Dedifferentiated amniotic fluid mesenchymal stem cell (primary cell): Measurements from ENCODE around the gene GPR139.

ENCODE experiments used
- DNase-seq: peaks from one replicate; pipeline ENCODE4 v3.0.0-alpha.2; 2016; ENCODE audit errors: extremely low spot score

GPR139 gene

GRCh38 chr16:20053336-20053735, 20.4 kb downstream of the GPR139 start:
- no peak for DNase-seq

GRCh38 chr16:20051611-20052010, 22.1 kb downstream of the GPR139 start:
- DNase-seq = no peak

GRCh38 chr16:20051147-20051546, 22.5 kb downstream of the GPR139 start:
- no peak for DNase-seq

- no peak for DNase-seq
Measured at GRCh38 chr16:20049831-20050230, 23.9 kb downstream of the GPR139 start.

- no peak for DNase-seq
Measured at GRCh38 chr16:20045886-20046285, 27.8 kb downstream of the GPR139 start.

GRCh38 chr16:20042848-20043247, 30.8 kb downstream of the GPR139 start:
- DNase-seq = no peak

GRCh38 chr16:20041924-20042596, 31.6 kb downstream of the GPR139 start:
- no peak for DNase-seq

- DNase-seq = no peak
Measured at GRCh38 chr16:20040011-20040410, 33.7 kb downstream of the GPR139 start.

GRCh38 chr16:20029611-20030010, 44.1 kb downstream of the GPR139 start:
- DNase-seq = no peak

GRCh38 chr16:20026361-20027072, 47.2 kb downstream of the GPR139 start:
- no peak for DNase-seq

GRCh38 chr16:20023190-20023589, 50.5 kb downstream of the GPR139 start:
- DNase-seq = no peak

GRCh38 chr16:20020976-20021375, 52.7 kb downstream of the GPR139 start:
- DNase-seq = no peak

GRCh38 chr16:20020083-20020482, 53.6 kb downstream of the GPR139 start:
- no peak for DNase-seq

GRCh38 chr16:20016234-20016633, 57.5 kb downstream of the GPR139 start:
- DNase-seq = no peak

- DNase-seq = no peak
Measured at GRCh38 chr16:20004931-20005330, 68.8 kb downstream of the GPR139 start.

- DNase-seq = no peak
Measured at GRCh38 chr16:20002936-20003335, 70.8 kb downstream of the GPR139 start.

- DNase-seq = no peak
Measured at GRCh38 chr16:20001856-20002707, 71.6 kb downstream of the GPR139 start.

- no peak for DNase-seq
Measured at GRCh38 chr16:19997734-19998133, 76.0 kb downstream of the GPR139 start.

GRCh38 chr16:19997264-19997663, 76.4 kb downstream of the GPR139 start:
- DNase-seq = no peak

- no peak for DNase-seq
Measured at GRCh38 chr16:19994466-19995170, 79.1 kb downstream of the GPR139 start.

- no peak for DNase-seq
Measured at GRCh38 chr16:19991614-19992013, 82.1 kb downstream of the GPR139 start.

- no peak for DNase-seq
Measured at GRCh38 chr16:19984135-19984534, 89.6 kb downstream of the GPR139 start.
